IMR-90 (cell line): ENCODE measurements around the gene CHRNA5. TPM values are rescaled to one million over a fixed set of nuclear protein-coding genes. Genes with fewer than 3 reads are reported as not detected.

ENCODE experiments used
- ATAC-seq: fragments of 200-7000 bp; cut with Tn5 transposase; 2 replicates; pipeline ENCODE4 v1.9.1; 2020; ENCODE audit warnings: low read depth, mild to moderate bottlenecking, moderate library complexity
- BruUV-seq: library from RNA; stranded (reverse); fragments of 400-500 nt; replicated peaks from 2 replicates; lab custom pipeline; 2021; lab: Mats Ljungman, UMichigan
- CTCF ChIA-PET: fragments of 300-600 bp; formaldehyde crosslinking; extraction: SDS; loops from one replicate; lab custom pipeline; 2021; ENCODE audit warnings: antibody characterized with exemption; lab: Yijun Ruan, JAX
- POLR2A ChIA-PET: fragments of 300-600 bp; sonication (Branson Sonifier 250); formaldehyde crosslinking; loops from one replicate; lab custom pipeline; 2022; ENCODE audit warnings: antibody characterized with exemption; ENCODE audit not compliant: unreplicated experiment; lab: Charles Lee
- DNase-seq: peaks from one replicate; pipeline ENCODE4 v3.0.0; 2013
- H2AFZ ChIP-seq: replicated peaks from 2 replicates; pipeline ENCODE3; 2013; ENCODE audit warnings: low read length, mild to moderate bottlenecking; ENCODE audit not compliant: poor library complexity
- H2AK5ac ChIP-seq: 2 replicates; pipeline ENCODE4 v1.6.1; 2013; ENCODE audit warnings: low read depth, low read length, inconsistent platforms
- H2AK9ac ChIP-seq: replicated peaks from 2 replicates; pipeline ENCODE3; 2013; ENCODE audit warnings: mild to moderate bottlenecking, low read depth, low read length, moderate library complexity; ENCODE audit not compliant: poor library complexity
- H2BK120ac ChIP-seq: 2 replicates; pipeline ENCODE4 v1.6.1; 2013; ENCODE audit warnings: low read depth, low read length, inconsistent platforms
- H2BK15ac ChIP-seq: 3 replicates; pipeline ENCODE4 v1.6.1; 2013; ENCODE audit warnings: low read depth, low read length, inconsistent platforms
- H2BK20ac ChIP-seq: 2 replicates; pipeline ENCODE4 v1.6.1; 2013; ENCODE audit warnings: low read depth, mild to moderate bottlenecking, inconsistent platforms, low read length, moderate library complexity
- H2BK5ac ChIP-seq: 2 replicates; pipeline ENCODE4 v1.6.1; 2013; ENCODE audit warnings: mild to moderate bottlenecking, low read depth, low read length, inconsistent platforms; ENCODE audit not compliant: poor library complexity, severe bottlenecking
- H3K14ac ChIP-seq: replicated peaks from 2 replicates; pipeline ENCODE4 v1.6.1; 2013; ENCODE audit warnings: low read depth, low read length, inconsistent platforms
- H3K18ac ChIP-seq: 2 replicates; pipeline ENCODE4 v1.6.1; 2013; ENCODE audit warnings: low read depth, low read length, control low read depth
- H3K23ac ChIP-seq: 2 replicates; pipeline ENCODE4 v1.6.1; 2013; ENCODE audit warnings: low read depth, low read length, inconsistent platforms
- H3K27ac ChIP-seq: 2 replicates; pipeline ENCODE4 v1.5.1; 2013; ENCODE audit warnings: mild to moderate bottlenecking, control low read depth, low read length; ENCODE audit not compliant: insufficient read depth
- H3K27me3 ChIP-seq: 2 replicates; pipeline ENCODE4 v1.6.1; 2013; ENCODE audit warnings: low read length; ENCODE audit not compliant: control insufficient read depth, insufficient read depth
- H3K36me3 ChIP-seq: 2 replicates; pipeline ENCODE4 v1.6.1; 2013; ENCODE audit warnings: low read length, mixed read lengths; ENCODE audit not compliant: control insufficient read depth, insufficient read depth
- H3K4ac ChIP-seq: 2 replicates; pipeline ENCODE4 v1.6.1; 2013; ENCODE audit warnings: low read depth, low read length, inconsistent platforms
- H3K4me1 ChIP-seq: 2 replicates; pipeline ENCODE4 v1.6.1; 2013; ENCODE audit warnings: low read length, mixed read lengths; ENCODE audit not compliant: control insufficient read depth, insufficient read depth
- H3K4me2 ChIP-seq: 2 replicates; pipeline ENCODE4 v1.6.1; 2013; ENCODE audit warnings: low read depth, mild to moderate bottlenecking, control low read depth, low read length, moderate library complexity
- H3K4me3 ChIP-seq: 2 replicates; pipeline ENCODE4 v1.5.1; 2013; ENCODE audit warnings: low read depth, mild to moderate bottlenecking, control low read depth, low read length, moderate library complexity; ENCODE audit not compliant: insufficient read depth
- H3K56ac ChIP-seq: 2 replicates; pipeline ENCODE4 v1.6.1; 2013; ENCODE audit warnings: low read length, inconsistent platforms; ENCODE audit not compliant: insufficient read depth; ENCODE audit errors: extremely low read depth
- H3K79me1 ChIP-seq, 2 experiments: 2 replicates each; pipeline ENCODE4 v1.6.1; 2013; ENCODE audit warnings: low read length in 2 of 2, inconsistent platforms in 1 of 2, low read depth in 1 of 2
- H3K9ac ChIP-seq: 2 replicates; pipeline ENCODE4 v1.6.1; 2013; ENCODE audit warnings: low read depth, low read length, control low read depth
- H3K9me1 ChIP-seq: 2 replicates; pipeline ENCODE4 v1.6.1; 2013; ENCODE audit warnings: low read length, inconsistent platforms; ENCODE audit not compliant: insufficient read depth
- H3K9me3 ChIP-seq: 2 replicates; pipeline ENCODE4 v1.6.1; 2013; ENCODE audit warnings: low read length; ENCODE audit not compliant: control insufficient read depth, insufficient read depth
- H4K20me1 ChIP-seq: 2 replicates; pipeline ENCODE4 v1.6.1; 2013; ENCODE audit warnings: low read length, inconsistent platforms; ENCODE audit not compliant: insufficient read depth
- H4K5ac ChIP-seq: 2 replicates; pipeline ENCODE4 v1.6.1; 2013; ENCODE audit warnings: mild to moderate bottlenecking, low read depth, low read length, control low read depth
- H4K8ac ChIP-seq, 2 experiments: 2 replicates each; pipeline ENCODE4 v1.6.1; 2013; ENCODE audit warnings: low read depth in 2 of 2, low read length in 2 of 2, control low read depth in 1 of 2, inconsistent platforms in 1 of 2
- H4K91ac ChIP-seq: 2 replicates; pipeline ENCODE4 v1.6.1; 2013; ENCODE audit warnings: low read depth, low read length, inconsistent platforms; ENCODE audit not compliant: insufficient read depth
- BHLHE40 ChIP-seq: fragments of 150-350 bp; IDR thresholded peaks from 2 replicates; pipeline ENCODE4 v1.6.1; 2016; ENCODE audit warnings: mild to moderate bottlenecking, low read depth, low read length
- FOS ChIP-seq: fragments of 150-350 bp; IDR thresholded peaks from 2 replicates; pipeline ENCODE4 v1.6.1; 2016; ENCODE audit warnings: low read depth, low read length
- MAZ ChIP-seq: IDR thresholded peaks from 2 replicates; pipeline ENCODE4 v1.6.1; 2012; ENCODE audit warnings: low read depth, mild to moderate bottlenecking, low read length, improper control_type of control experiment, moderate library complexity, borderline replicate concordance
- MXI1 ChIP-seq: IDR thresholded peaks from 2 replicates; pipeline ENCODE4 v1.6.1; 2012; ENCODE audit warnings: low read depth, mild to moderate bottlenecking, low read length, moderate library complexity, borderline replicate concordance
- NFE2L2 ChIP-seq: fragments of 150-350 bp; IDR thresholded peaks from 2 replicates; pipeline ENCODE4 v1.6.1; 2016; ENCODE audit warnings: low read depth, mild to moderate bottlenecking, low read length
- POLR2A ChIP-seq: IDR thresholded peaks from 2 replicates; pipeline ENCODE4 v1.6.1; 2012; ENCODE audit warnings: mild to moderate bottlenecking, low read depth, low read length
- SMC3 ChIP-seq: fragments of 150-350 bp; IDR thresholded peaks from 2 replicates; pipeline ENCODE4 v1.6.1; 2016; ENCODE audit warnings: low read depth, mild to moderate bottlenecking, antibody characterized with exemption, low read length, moderate library complexity
- WGBS, 2 experiments: methylation state at CpG; one replicate each; pipeline versions ENCODE4 v1.1.5 to v1.1.7; 2013; ENCODE audit warnings: missing lambda C conversion rate in 2 of 2; ENCODE audit not compliant: insufficient read length in 1 of 2; ENCODE audit errors: extremely low coverage in 2 of 2; 5-methylcytosine and 5-hydroxymethylcytosine counted together
- dilution Hi-C: fragments of 300-500 bp; cut with HindIII; formaldehyde crosslinking; loops from one replicate; pipeline ENCODE4 v1.14.3; 2018; ENCODE audit warnings: low sequenced_read_pairs; ENCODE audit not compliant: unreplicated experiment
- in situ Hi-C: fragments of 300-500 bp; cut with MboI; formaldehyde crosslinking; loops from 3 replicates; pipeline ENCODE4 v1.14.3; 2019; ENCODE audit warnings: low sequenced_read_pairs, inconsistent platforms, mixed read lengths
- intact Hi-C: fragments of 100-400 bp; cut with micrococcal nuclease; formaldehyde crosslinking; loops from 2 replicates; pipeline ENCODE4 v1.10.0; 2022
- polyA plus RNA-seq, 3 experiments: library from polyadenylated mRNA; depleted of rRNA; stranded (reverse); fragments of >200 nt; gene quantifications; 2 replicates each; pipeline ENCODE4 v1.2.3, GENCODE V29; 2012; ENCODE audit warnings: low replicate concordance in 1 of 3
- total RNA-seq: library from RNA; depleted of rRNA; stranded (reverse); fragments of >200 nt; gene quantifications from 2 replicates; pipeline ENCODE4 v1.2.3, GENCODE V29; 2012
- TF ChIP-seq, protein P1 (sequence below): conservative IDR thresholded peaks from 2 replicates; pipeline ENCODE4 v1.5.1; 2012; ENCODE audit warnings: mild to moderate bottlenecking, low read depth, low read length, improper control_type of control experiment
- TF ChIP-seq, protein P2 (sequence below): fragments of 150-350 bp; IDR thresholded peaks from 2 replicates; pipeline ENCODE4 v1.6.1; 2017; ENCODE audit warnings: mild to moderate bottlenecking, antibody characterized with exemption, low read length, low read depth

CHRNA5 gene
- total and polyA plus RNA-seq, 2 of the 4 experiments (the other 2 are of a cell fraction) = 0.54 to 0.94 TPM

DNA sequence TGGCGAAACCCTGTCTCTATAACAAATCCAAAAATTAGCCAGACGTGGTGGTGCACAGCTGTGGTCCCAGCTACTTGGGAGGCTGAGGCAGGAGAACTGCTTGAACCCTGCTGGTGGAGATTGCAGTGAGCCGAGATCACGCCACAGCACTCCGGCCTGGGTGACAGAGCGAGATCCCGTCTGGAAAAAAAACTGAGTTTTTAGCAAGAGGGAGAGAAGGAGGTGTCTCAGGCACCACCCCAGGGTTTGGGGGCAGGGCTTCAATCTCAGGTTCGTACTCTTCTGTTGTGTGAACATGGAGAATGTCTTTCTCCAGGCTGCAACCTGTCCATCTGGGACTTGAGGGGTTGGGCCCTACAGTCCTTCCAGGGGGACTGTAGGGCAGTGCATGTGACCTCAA, 52.7 kb downstream of the CHRNA5 start:
- Histone ChIP-seq H2BK15ac (no peak overlapping the region), H3K56ac (no peak overlapping the region), H3K18ac (no peak overlapping the region), H3K36me3 (no peaks in the 10 kb centered on the region), H4K91ac (no peak overlapping the region), H3K4ac (no peak overlapping the region), H2BK5ac (no peak overlapping the region), H3K27ac (no peak overlapping the region), H2BK20ac (no peak overlapping the region), H3K4me3 (no peak overlapping the region), H2AK9ac (no peak overlapping the region), H4K20me1 (peaks cover 6% of the 10 kb centered on the region), H4K5ac (no peak overlapping the region), H3K79me1 (no peaks in the 10 kb centered on the region), H3K23ac (no peak overlapping the region), H2BK120ac (no peak overlapping the region), H3K9me1 (no peaks in the 10 kb centered on the region), H3K27me3 (peaks cover 37% of the 10 kb centered on the region), H3K4me2 (no peak overlapping the region), H3K4me1 (no peaks in the 10 kb centered on the region), H3K9ac (no peak overlapping the region), H2AFZ (no peak overlapping the region), H3K9me3 (no peaks in the 10 kb centered on the region), H3K14ac (no peak overlapping the region), H4K8ac (no peak overlapping the region), H2AK5ac (no peak overlapping the region)
- dilution Hi-C loops = no loop called here
- intact Hi-C loops = loop anchor here (1.0 to 10.0 kb wide), 2 partner anchors 91 to 267 kb away; no protein-coding TSS in a partner anchor
- in situ Hi-C loops = loop anchor here (5.0 kb wide), 1 partner anchor 89 kb away; no protein-coding TSS in a partner anchor
- no peak for DNase-seq
- CTCF ChIA-PET = interaction anchor here (0.6 kb wide), 1 partner anchor 1680 kb away, joined by 3 read pairs; no protein-coding TSS in a partner anchor
- no peak for TF ChIP-seq MXI1
- TF ChIP-seq BHLHE40 = no peak
- TF ChIP-seq SMC3 = no peak
- TF ChIP-seq MAZ = no peak
- TF ChIP-seq FOS = no peak
- no peak for TF ChIP-seq POLR2A
- no peak for TF ChIP-seq NFE2L2
- TF ChIP-seq, protein P1, sequence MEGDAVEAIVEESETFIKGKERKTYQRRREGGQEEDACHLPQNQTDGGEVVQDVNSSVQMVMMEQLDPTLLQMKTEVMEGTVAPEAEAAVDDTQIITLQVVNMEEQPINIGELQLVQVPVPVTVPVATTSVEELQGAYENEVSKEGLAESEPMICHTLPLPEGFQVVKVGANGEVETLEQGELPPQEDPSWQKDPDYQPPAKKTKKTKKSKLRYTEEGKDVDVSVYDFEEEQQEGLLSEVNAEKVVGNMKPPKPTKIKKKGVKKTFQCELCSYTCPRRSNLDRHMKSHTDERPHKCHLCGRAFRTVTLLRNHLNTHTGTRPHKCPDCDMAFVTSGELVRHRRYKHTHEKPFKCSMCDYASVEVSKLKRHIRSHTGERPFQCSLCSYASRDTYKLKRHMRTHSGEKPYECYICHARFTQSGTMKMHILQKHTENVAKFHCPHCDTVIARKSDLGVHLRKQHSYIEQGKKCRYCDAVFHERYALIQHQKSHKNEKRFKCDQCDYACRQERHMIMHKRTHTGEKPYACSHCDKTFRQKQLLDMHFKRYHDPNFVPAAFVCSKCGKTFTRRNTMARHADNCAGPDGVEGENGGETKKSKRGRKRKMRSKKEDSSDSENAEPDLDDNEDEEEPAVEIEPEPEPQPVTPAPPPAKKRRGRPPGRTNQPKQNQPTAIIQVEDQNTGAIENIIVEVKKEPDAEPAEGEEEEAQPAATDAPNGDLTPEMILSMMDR = no peak
- TF ChIP-seq, protein P2, sequence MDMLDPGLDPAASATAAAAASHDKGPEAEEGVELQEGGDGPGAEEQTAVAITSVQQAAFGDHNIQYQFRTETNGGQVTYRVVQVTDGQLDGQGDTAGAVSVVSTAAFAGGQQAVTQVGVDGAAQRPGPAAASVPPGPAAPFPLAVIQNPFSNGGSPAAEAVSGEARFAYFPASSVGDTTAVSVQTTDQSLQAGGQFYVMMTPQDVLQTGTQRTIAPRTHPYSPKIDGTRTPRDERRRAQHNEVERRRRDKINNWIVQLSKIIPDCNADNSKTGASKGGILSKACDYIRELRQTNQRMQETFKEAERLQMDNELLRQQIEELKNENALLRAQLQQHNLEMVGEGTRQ = no peak
- no CpG with 5 or more reads among the region's 8 CpGs for WGBS, 2 experiments
- POLR2A ChIA-PET = no interaction called here
- no TSS peak for BruUV-seq
- peak; percentile 9; the same call in 1 of the 2 replicates for ATAC-seq
